ENCODE measurements around the gene PAPOLB.

PAPOLB gene

DNA sequence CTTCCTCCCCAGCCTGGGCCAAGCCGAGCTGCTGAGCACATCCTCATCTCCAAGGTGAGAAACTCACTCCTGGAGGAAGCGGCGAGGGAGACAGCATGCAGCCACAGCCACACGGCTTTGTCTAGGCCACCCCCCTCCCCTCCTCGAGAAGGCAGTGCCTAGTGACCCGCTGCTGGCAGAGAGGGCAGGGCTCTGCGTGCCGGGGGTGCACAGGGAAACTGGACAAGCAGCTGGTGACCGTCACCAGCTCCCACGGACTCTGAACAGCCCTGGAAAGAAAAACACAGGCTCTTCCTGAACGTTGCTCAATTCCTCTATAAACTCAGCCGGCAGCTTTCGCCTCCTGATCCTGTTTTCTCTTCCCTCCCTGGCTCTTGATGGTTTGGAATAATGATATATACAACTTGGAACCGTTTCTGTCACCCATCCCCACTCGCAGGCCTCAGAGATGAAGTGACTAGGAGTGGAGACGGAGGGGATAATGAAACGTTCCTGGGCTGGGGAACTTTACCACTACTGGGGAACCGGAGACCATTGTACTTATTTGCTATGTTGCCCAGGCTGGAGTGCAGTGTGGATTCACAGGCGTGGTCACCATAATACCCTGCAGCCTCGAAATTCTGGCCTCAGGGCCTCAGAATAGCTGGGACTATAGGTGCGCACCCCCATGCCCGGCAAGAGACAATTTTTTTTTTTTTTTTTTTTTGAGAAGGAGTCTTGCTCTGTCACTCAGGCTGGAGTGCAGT is 19.3 kb downstream of the PAPOLB start:
- DNase-seq (ENCODE audit: low read depth in 3 of 3, low spot score in 1 of 3): no peak

DNA sequence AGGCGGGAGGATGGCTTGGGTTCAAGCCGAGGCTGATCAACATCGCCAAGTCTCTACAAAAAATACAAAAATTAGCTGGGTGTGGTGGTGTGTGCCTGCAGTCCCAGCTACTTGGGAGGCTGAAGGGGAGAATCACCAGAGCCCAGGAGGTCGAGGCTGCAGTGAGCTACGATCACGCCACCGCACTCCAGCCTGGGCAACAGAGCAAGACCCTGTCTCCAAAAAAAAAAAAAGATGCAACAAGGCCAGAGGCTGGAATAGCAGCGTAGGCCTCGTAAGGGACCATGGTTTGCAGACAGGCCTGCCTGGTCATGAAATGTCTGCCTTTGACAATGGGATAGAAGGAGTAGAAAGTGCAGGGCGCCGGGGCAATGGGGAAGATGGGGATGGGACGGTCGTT is 20.0 kb downstream of the PAPOLB start:
- DNase-seq (ENCODE audit: low read depth in 3 of 3, low spot score in 1 of 3): no peak

GRCh38 chr7:4841007-4841784 is 20.6 kb downstream of the PAPOLB start:
- DNase-seq (ENCODE audit: low read depth in 3 of 3, low spot score in 1 of 3): no peak

- no peak for DNase-seq (ENCODE audit: low read depth in 3 of 3, low spot score in 1 of 3)
Observed at GRCh38 chr7:4840079-4840501, 21.7 kb downstream of the PAPOLB start.

DNA sequence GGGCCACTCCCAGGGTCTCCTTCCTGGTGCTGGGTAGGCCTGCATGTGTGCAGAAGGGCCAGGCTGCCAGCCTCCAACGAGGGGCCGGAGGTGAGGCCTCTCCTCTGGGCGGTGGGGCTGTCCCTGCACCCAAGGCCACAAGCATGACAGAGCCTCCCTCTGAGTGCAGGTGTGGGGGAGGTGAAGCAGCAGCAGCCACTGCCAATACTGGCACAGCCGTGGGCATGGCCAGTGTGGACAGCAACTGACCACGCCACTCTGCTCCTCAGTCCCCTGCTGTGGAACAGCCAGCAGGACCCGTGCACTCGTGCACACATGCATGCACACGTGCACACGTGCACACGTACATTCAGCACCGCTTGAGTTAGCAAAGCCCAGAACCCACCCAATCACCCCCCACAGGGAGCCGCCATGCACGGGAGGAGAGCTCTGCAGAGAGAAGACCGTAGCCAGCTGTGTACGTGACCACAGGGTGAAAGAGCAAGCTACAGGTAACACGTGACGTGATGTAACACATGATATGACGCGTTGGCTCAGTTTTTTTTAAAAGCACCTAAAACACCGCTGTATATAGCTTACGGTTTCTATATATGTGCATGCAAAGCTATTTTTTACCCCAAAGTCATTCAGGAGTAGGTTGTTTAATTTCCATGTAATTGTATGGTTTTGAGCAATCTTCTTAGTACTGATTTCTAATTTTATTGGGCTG is 23.1 kb downstream of the PAPOLB start:
- no peak for DNase-seq (ENCODE audit: low read depth in 3 of 3, low spot score in 1 of 3)

GRCh38 chr7:4837803-4838625 is 23.8 kb downstream of the PAPOLB start:
- no peak for DNase-seq (ENCODE audit: low read depth in 3 of 3, low spot score in 1 of 3)

- no peak for DNase-seq (ENCODE audit: low read depth in 3 of 3, low spot score in 1 of 3)
Observed at GRCh38 chr7:4837041-4837802, 24.6 kb downstream of the PAPOLB start.

- DNase-seq (ENCODE audit: low read depth in 3 of 3, low spot score in 1 of 3): no peak
Observed at GRCh38 chr7:4836206-4836661, 25.6 kb downstream of the PAPOLB start.

DNA sequence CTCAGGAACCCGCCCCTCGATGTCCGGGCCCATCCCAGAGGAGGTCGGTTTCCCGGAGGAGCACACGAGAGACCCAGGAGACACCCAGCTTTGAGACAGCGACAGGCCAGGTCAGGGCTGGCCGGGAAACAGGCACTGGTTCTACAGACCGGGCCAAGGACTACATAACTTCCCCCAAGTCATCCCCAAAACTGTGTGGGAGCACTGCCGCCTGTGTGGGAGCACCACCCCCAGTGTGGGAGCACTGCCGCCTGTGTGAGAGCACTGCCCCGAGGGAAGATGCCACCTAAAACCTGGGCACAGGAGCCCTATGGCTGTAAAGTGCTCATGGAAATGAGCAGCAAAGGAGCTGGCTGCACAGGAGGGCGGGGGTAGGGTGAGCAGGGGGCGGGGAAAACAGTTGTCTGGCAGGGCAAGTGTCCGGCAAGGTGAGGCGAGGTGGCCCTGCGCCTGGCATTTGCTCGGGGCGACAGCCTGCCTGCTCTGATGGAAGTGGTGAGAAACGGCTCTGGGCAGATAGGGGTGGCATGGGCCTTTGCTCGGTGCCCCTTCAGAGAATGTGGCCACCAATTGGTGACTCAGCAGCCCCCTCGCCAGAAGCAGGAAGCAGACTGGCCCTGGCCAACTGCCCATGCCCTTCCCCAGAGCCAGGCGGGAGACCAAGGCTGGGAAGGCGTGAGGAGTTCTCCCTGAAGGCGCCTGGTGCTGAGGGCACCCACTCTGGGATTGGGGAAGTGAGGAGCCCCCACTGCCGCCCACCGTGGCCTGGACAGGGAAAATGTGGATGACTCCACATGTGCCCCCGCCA is 26.2 kb downstream of the PAPOLB start:
- DNase-seq (ENCODE audit: low read depth in 3 of 3, low spot score in 1 of 3): no peak

GRCh38 chr7:4834601-4835397 is 27.0 kb downstream of the PAPOLB start:
- no peak for DNase-seq (ENCODE audit: low read depth in 3 of 3, low spot score in 1 of 3)

DNA sequence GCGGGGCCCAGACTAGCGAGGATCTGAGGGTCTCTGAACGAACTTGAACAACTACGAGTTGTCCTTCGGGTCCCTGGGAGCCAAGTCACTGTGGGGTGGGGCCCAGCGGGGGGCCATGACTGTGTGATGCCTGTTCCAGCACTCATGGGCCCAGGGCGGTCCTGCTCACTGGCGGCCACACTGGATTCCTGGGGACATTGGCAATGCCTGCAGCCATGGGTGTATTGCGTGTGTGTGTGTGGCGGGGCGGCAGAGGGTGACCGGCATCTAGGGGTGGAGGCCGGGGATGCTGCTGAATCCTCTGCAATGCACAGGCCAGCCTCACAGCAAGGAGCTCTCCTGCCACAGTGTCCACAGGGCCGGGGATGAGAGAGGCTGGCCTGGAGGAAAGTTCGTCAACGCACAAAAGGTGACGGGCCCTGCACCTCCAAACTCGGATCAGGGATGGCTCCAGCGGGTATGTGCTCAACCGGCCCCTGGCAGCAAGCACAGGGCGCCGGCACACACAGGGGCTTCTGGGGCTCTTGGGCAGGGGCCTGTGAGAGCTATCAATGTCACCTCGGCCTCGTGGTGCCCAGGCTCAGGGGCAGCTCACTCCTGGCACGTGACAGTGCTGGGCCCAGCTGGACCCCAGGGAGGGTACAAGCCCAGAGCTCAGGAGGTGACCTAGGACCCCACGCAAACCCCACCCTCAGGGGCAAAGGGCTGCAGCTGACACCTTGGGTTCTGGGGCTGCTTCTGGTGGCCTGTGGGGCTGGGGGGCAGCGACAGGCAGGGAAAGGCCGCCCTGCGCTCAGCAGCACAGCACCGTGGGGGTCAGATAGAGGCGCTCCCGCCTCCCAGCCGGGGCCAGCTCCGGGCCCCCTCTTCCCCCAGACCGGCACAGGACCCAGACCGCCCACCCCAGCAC is 27.9 kb downstream of the PAPOLB start:
- no peak for DNase-seq (ENCODE audit: low read depth in 3 of 3, low spot score in 1 of 3)

DNA sequence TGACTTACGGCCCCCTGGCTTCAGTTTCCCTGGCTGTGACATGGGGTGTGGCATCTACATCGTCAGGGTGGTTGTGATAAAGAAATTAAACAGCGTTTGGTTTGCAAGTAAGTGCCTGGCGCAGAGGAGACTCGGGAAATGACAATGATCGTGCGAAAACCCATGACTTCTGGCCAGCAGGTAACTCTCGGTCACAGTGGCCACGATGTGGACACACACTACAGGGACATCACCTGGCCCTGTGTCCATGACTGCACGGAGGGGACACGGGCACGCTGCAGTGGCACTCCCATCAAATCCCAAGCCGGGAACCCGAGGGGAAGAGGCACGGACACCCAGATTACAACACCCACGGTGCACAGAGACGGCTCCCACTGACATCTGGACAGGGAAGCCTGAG is 28.7 kb downstream of the PAPOLB start:
- DNase-seq (ENCODE audit: low read depth in 3 of 3, low spot score in 1 of 3): no peak

GRCh38 chr7:4832711-4833110 is 29.1 kb downstream of the PAPOLB start:
- DNase-seq (ENCODE audit: low read depth in 3 of 3, low spot score in 1 of 3): no peak

- no peak for DNase-seq (ENCODE audit: low read depth in 3 of 3, low spot score in 1 of 3)
Observed at GRCh38 chr7:4831723-4832495, 29.9 kb downstream of the PAPOLB start.

GRCh38 chr7:4830176-4830575 is 31.7 kb downstream of the PAPOLB start:
- peak in 2 of 3 donors; percentile 8 to 38 for DNase-seq (ENCODE audit: low read depth in 3 of 3, low spot score in 1 of 3)

GRCh38 chr7:4828720-4829383 is 33.0 kb downstream of the PAPOLB start:
- DNase-seq (ENCODE audit: low read depth in 3 of 3, low spot score in 1 of 3): no peak

Data from stimulated activated CD4-positive, alpha-beta T cell treated with anti-CD3 and anti-CD28 coated beads, TNF-alpha, amount 100 ng/mL, for 1 hour (primary cell).